HL-60 (cell line): ENCODE results near the gene SETDB2.

Experiments
- DNase-seq, 2 experiments: peaks; one replicate each; pipeline ENCODE4 v3.0.0-alpha.2; 2010 to 2020; ENCODE audit warnings: low read depth in 1 of 2, low spot score in 1 of 2
- H3K27ac ChIP-seq: fragments of 250-450 bp; sonication (Bioruptor Pico); replicated peaks from 2 replicates; pipeline ENCODE4 v1.5.1; 2020; ENCODE audit warnings: mild to moderate bottlenecking, moderate library complexity
- H3K27me3 ChIP-seq: fragments of 250-450 bp; sonication (Bioruptor Pico); 2 replicates; pipeline ENCODE4 v1.5.1; 2021; ENCODE audit warnings: mild to moderate bottlenecking, moderate library complexity; ENCODE audit not compliant: insufficient read depth, poor library complexity, severe bottlenecking
- H3K4me3 ChIP-seq: replicated peaks from 2 replicates; pipeline ENCODE4 v1.5.1; 2011; ENCODE audit warnings: mild to moderate bottlenecking, control low read depth, low read length; ENCODE audit not compliant: insufficient read depth
- GABPA ChIP-seq: IDR thresholded peaks from 2 replicates; pipeline ENCODE4 v1.6.1; 2012; ENCODE audit warnings: low read depth
- POLR2AphosphoS5 ChIP-seq: IDR thresholded peaks from 2 replicates; pipeline ENCODE4 v1.6.1; 2012; ENCODE audit warnings: low read depth
- SPI1 ChIP-seq: IDR thresholded peaks from 2 replicates; pipeline ENCODE4 v1.6.1; 2012; ENCODE audit warnings: low read depth, mild to moderate bottlenecking, borderline replicate concordance
- TF ChIP-seq, protein P1 (sequence below): IDR thresholded peaks from one replicate; pipeline ENCODE4 v1.5.1; 2011; ENCODE audit warnings: low read length, control low read depth, inconsistent platforms; ENCODE audit not compliant: insufficient read depth
- TF ChIP-seq, protein P2 (sequence below): IDR thresholded peaks from 2 replicates; pipeline ENCODE4 v1.6.1; 2012; ENCODE audit warnings: low read depth; ENCODE audit not compliant: insufficient replicate concordance

Gene SETDB2

DNA sequence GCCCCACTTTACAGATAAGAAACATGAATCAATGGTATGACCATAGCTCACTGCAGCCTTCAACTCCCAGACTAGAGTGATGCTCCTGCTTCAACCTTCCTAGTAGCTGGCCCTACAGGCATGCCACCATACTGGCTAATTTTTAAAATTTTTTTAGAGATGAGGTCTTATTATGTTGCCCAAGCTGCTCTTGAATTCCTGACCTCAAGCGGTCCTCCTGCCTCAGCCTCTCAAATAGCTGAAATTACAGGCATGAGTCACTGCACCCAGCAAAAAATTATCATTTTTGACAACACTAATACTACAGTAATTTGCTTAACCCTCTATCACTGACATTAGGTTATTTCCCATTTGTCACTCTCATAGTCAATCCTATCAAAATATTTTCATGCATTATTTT is 15.0 kb upstream of the SETDB2 start:
- no peak overlapping the region for H3K4me3 ChIP-seq
- no peak overlapping the region for H3K27ac ChIP-seq
- TF ChIP-seq SPI1 (no peak), GABPA (no peak), POLR2AphosphoS5 (no peak)
- TF ChIP-seq, protein P1, sequence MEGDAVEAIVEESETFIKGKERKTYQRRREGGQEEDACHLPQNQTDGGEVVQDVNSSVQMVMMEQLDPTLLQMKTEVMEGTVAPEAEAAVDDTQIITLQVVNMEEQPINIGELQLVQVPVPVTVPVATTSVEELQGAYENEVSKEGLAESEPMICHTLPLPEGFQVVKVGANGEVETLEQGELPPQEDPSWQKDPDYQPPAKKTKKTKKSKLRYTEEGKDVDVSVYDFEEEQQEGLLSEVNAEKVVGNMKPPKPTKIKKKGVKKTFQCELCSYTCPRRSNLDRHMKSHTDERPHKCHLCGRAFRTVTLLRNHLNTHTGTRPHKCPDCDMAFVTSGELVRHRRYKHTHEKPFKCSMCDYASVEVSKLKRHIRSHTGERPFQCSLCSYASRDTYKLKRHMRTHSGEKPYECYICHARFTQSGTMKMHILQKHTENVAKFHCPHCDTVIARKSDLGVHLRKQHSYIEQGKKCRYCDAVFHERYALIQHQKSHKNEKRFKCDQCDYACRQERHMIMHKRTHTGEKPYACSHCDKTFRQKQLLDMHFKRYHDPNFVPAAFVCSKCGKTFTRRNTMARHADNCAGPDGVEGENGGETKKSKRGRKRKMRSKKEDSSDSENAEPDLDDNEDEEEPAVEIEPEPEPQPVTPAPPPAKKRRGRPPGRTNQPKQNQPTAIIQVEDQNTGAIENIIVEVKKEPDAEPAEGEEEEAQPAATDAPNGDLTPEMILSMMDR = no peak
- TF ChIP-seq, protein P2, sequence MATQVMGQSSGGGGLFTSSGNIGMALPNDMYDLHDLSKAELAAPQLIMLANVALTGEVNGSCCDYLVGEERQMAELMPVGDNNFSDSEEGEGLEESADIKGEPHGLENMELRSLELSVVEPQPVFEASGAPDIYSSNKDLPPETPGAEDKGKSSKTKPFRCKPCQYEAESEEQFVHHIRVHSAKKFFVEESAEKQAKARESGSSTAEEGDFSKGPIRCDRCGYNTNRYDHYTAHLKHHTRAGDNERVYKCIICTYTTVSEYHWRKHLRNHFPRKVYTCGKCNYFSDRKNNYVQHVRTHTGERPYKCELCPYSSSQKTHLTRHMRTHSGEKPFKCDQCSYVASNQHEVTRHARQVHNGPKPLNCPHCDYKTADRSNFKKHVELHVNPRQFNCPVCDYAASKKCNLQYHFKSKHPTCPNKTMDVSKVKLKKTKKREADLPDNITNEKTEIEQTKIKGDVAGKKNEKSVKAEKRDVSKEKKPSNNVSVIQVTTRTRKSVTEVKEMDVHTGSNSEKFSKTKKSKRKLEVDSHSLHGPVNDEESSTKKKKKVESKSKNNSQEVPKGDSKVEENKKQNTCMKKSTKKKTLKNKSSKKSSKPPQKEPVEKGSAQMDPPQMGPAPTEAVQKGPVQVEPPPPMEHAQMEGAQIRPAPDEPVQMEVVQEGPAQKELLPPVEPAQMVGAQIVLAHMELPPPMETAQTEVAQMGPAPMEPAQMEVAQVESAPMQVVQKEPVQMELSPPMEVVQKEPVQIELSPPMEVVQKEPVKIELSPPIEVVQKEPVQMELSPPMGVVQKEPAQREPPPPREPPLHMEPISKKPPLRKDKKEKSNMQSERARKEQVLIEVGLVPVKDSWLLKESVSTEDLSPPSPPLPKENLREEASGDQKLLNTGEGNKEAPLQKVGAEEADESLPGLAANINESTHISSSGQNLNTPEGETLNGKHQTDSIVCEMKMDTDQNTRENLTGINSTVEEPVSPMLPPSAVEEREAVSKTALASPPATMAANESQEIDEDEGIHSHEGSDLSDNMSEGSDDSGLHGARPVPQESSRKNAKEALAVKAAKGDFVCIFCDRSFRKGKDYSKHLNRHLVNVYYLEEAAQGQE = no peak
- H3K27me3 ChIP-seq = no peaks in the 10 kb centered on the region
- DNase-seq = no peak

DNA sequence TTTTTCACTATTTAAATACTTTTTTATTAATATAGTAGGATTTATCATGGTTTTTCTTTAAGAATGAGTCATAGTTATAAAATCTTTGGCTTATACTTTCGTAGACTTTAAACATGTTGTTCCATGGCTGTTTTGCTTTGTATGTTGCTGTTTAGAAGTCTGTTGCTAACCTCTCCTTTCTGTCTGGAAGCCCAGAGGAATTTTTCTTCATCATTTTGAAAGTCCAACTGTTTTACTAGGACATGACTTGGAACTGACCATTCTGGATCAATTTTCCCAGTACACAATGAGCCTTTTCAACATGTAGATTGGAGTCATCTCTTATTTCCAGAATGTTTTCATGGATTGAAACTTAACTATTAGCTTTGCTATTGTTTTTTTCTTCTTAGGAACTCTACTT is 8.1 kb upstream of the SETDB2 start:
- no peak overlapping the region for H3K27ac ChIP-seq
- TF ChIP-seq, protein P2 = no peak
- TF ChIP-seq, protein P1 = no peak
- TF ChIP-seq GABPA = no peak
- no peak for TF ChIP-seq SPI1
- no peak for TF ChIP-seq POLR2AphosphoS5

GRCh38 chr13:49436890-49437289 is 7.2 kb upstream of the SETDB2 start:
- TF ChIP-seq, protein P2 = no peak
- TF ChIP-seq SPI1 = no peak
- no peak for TF ChIP-seq GABPA
- TF ChIP-seq POLR2AphosphoS5 = no peak
- TF ChIP-seq, protein P1 = no peak
- H3K4me3 ChIP-seq = no peak overlapping the region
- DNase-seq = no peak
- no peaks in the 10 kb centered on the region for H3K27me3 ChIP-seq
- H3K27ac ChIP-seq = no peak overlapping the region

More for the DNA sequence above, 8.1 kb upstream of the SETDB2 start:
- DNase-seq = no peak
- Histone ChIP-seq H3K4me3 (no peak overlapping the region), H3K27me3 (no peaks in the 10 kb centered on the region)
